GM18519 (cell line): Measurements from ENCODE around the gene POU2F3.

Source experiments
- ATAC-seq: cut with Tn5 transposase; IDR thresholded peaks from one replicate; pipeline ENCODE4 v1.9.1; 2021; ENCODE audit warnings: mild to moderate bottlenecking, moderate library complexity; ENCODE audit not compliant: unreplicated experiment, low FRiP score

Gene POU2F3

DNA sequence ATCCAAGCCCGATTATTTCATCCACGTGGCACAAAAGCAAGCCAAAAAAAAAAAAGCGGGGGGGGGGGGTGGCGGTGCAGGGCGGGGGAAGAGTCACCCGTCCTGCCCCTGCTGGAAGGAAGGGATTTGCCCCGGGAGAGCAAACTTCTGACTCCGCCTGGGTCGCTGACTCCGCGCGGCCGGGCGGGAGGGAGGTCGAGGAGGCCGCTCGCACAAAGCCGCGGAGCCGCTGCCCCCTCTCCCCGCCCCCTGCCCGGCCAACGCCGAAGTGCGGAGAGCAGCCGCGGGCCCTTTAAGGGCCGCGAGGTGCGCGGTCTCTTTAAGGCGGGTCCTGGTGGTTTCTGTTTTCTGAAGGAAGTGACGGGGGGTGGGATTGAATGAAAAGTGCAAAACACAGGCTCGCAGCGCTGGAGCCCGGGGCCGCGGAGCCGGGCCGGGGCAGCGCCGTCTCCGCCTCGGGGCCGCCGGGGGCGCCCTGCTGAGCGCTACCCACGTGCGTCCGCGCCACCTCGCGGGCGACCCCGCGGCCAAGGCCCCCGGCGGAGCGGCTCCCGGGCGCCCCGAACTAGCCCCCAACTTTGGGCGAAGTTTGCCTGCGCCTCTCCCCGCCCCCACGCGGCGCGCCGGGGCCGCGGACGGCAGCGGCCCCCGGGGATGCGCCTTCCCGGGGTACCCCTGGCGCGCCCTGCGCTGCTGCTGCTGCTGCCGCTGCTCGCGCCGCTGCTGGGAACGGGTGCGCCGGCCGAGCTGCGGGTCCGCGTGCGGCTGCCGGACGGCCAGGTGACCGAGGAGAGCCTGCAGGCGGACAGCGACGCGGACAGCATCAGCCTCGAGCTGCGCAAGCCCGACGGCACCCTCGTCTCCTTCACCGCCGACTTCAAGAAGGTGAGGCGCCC, 29.1 kb upstream of the POU2F3 start, which contains the start of gene OAF:
Gene OAF, plus strand, starts transcription at position 407 of the 896 bp plus-strand sequence. Its CDS starts 248 bp downstream, at position 655.
- no peak for ATAC-seq

DNA sequence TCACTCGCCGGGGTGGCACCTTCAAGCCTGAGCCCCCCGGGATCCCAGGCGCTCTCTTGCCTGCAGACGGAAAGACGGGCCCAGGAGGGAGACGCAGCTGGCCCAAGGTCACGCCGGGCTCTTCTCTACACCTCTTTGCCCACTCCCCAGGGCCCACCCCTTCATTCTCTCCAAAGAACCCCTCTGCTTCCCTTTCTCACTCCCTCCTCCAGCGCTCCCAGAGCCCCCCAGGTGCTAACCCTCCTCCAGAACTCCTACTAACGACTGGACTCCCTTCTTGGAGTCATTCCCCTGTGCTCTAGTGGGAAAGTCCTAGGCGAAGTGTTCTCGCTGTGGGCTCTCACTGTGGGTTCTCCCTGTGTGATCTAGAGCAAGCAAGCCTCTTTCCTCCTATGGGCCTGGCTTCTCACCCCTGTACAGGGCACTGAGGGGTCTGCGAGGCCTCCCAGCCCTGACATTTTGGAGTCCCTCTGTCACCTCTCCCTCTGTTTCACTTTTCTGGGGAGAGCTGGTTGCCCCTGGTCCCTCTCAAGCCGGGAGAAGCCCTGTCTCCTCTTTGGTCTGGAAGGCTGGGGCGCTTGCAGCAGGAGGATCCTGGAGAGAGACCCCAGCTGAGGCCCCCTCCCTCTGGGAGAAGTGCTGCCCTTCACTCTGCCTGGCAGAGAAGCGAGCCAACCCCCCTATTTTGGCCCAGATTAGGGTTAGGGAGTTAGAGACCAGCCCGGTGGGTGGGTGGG, 28.2 kb upstream of the POU2F3 start:
- no peak for ATAC-seq

DNA sequence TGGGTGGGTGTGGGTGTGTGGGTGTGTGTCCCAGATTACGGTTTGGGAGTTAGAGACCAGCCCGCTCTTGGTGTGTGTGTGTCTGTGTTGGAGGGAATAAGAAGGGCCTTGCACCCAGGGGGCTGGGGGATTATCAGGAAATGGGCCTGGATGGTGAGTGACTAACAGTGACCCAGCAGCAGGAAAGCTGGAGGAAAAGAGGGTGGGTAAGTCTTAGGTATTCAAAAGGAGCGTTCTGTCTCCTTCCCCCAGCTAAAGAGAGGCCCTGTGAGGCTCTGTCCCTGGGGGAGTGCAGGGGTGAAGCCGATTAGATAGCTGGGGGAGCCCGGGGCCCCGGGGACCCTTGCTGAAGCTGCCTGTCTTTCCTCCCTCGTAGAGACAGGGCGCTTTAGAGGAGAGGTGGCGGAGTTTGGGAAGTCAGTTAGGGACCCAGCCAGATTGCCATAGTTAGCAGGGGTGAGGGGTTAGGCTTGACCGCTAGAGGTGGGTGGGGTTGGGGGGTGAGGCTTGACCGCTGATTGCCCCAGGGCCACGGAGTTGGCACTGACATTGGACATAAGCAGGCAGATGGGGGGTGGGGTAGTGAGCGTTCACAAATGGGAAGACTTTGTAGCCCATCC, 27.6 kb upstream of the POU2F3 start:
- no peak for ATAC-seq

DNA sequence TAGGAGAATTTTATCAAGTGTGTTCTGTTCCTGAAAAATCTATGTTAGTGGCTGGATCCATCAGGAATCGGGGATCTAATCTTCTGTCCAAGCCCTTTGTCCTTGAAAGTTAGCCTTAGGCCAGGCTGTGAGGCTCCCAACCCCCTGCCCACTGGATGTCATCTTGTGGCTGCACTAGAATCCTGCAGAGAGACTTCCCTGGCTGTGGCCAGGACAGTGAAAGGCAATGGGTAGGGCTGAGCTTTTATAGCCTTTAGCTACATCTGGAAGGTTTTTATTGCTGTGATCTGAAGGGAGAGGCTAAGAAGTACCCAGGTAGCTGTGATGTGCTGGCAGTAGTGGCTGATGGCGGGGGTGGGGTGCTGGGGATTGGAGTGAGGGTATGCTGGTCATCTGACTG, 27.0 kb upstream of the POU2F3 start:
- no peak for ATAC-seq

DNA sequence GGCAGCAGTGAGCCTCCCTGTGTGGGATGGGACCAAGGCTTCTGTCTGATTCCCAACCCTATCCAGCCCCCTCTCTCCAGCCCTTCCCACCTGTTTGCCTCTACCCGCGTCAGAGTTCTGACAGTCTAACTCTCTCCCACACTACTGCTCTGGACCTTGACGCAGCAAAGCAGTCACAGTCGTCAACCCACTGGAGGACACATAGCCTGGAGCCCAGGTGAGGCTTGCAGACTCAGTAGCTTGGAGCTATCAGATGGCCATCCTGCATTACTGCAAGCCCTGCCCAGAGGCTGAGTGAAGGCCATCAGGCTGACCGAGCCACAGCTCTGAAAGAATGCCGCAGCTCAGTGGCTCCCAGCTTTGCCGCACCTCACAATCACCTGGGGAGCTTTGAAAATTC, 25.4 kb upstream of the POU2F3 start:
- no peak for ATAC-seq

DNA sequence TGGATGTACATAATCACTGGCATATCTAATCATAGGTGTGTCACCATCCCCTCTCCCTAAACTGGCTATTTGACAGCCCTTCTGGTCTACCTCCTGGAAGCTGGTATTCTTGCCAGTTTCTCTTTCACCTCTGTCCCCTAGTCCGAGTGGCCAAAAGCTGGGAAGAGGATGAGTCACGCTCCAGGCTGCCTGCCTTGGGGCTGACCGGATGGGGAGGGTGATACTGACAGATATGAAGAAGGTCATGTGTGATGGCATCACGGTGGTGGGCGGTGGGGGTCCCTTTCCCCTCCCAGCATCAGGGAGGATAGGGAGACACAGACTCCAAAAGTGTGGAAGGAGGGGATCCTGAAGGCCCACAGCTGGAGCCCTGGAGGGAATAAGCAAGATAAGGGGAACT, 24.3 kb upstream of the POU2F3 start:
- ATAC-seq: no peak

DNA sequence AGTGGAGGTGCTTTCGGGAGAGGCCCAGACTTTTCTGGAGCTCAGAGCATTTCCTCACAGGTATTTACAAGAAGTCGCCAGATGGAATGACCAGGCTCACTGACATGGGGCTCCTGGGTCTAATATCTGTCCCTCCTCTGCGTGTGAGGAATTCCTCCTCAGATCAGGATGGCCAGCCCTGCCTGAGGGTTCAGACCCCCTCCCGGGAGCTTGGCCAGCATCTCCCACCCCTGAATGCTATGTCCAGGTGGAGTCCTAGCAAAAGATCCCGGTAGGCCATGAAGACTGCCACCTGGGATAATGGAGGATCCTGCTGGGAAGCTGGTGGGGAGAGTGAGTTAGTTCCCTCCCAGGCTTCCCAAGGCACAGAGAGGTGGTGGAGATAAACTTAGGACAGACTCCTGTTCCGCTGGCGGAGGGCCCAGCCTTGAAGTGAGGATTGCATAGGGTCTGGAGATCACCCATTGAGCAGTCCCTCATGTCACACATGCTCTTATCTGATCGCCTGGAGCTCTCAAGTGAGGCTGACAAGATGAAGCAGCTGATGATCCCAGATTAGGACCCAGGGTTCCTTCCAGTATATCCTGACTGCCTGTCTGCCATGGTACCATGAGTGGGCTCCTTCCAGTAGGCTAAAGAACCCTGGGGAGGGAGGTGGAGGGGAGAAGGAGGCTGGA, 23.4 kb upstream of the POU2F3 start:
- no peak for ATAC-seq

DNA sequence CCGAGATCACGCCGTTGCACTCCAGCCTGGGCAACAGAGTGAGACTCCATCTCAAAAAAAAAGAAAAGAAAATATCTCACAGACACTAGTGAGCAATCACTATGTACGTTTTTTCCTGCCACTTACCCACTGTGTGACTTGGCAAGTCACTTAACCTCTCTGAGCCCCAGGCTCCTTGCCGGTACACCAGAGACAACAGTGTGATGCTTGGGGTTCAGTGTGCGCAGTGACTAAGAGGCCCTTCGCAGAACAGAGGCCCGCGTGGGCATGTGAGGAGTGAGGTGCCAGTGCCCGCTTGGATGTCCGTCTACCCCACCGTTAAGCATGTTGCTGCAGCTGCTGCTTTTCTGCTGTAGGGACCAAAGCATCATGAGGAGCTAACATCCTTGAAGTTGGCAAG, 22.4 kb upstream of the POU2F3 start:
- ATAC-seq: no peak

DNA sequence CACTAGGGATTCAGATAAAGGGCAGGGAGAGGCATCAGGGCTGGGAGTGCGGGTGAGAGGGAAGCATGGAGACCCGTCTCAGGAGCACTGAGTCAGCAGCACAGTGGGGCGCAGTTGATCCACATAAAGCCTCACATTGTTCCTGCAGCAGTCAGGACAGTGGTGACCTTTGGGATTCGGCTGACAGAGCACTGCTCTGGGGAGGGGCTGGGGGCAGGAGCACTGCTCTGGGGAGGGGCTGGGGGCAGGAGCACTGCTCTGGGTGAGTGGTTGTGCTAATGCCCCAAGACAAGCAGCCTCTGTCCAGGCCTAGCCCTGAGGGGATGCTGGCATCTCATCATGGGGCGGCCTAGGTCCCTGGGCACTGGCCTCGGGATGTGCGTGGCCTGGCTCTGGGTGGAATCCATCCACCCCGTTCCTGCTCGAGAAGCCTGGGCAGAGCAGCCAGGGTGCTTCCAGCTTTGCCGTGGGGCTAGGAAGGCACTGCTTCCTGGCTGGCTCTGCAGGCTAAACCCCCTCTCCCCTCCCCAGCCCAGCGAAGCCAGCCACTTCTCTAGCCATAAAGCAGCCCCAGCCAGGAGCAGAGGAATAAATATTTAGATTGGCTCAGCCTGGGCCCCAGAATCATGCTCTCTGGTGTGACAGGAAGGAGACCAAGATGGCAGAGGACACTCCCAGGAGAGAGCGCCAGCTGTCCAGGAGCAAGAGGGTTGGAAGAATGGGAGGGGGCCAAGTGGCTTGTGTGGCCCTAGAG, 21.8 kb upstream of the POU2F3 start:
- ATAC-seq: no peak

DNA sequence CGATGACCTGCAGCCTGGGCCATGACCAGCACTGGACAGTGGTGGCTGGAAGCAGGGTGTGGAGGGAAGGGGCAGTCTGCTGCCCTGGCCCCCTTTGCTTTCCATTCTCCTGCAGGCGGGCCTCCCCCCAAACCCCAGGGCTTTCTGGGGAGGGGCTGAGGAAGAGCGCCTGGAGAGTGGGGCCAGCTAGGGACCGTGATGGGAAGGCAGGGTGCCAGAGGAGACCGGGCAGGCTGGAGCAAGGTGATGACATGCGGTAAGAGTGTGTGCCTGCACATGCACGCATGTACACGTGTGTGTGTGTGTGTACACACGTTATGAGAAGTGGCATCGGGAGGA, 21.3 kb upstream of the POU2F3 start:
- ATAC-seq: no peak

DNA sequence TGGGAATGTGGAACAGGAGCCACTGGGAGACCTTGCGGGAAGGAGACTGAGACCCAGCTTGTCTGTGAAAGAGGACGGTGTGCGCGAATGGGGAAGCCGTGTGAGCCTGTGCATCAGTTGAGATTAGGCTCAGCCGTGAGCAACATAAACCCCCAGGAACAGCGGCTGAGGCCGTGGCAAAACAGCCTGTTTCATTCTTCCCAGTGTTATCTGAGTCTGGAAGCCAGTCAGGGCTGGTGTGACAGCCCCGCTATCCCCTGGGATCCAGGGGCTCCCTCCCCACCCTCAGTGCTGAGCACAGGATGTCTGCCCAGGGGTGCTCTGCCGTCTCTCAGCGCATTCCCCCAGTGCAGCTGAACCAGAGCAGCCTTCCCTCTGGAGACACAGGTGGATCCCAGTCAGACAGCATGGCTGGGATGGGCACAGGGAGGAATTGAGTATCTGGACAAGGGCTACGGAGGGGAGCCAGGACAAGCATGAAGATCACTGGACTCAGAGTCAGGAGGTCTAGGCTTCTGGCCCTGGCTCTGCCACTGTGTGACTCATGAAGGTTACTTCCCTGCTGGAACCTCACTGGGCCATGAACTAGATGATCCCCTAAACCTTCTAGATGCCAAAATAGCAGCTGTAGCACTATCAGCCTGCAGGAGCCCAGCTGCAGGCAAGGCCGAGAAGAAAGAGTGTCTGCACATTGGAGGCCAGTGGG, 20.6 kb upstream of the POU2F3 start:
- ATAC-seq: no peak

DNA sequence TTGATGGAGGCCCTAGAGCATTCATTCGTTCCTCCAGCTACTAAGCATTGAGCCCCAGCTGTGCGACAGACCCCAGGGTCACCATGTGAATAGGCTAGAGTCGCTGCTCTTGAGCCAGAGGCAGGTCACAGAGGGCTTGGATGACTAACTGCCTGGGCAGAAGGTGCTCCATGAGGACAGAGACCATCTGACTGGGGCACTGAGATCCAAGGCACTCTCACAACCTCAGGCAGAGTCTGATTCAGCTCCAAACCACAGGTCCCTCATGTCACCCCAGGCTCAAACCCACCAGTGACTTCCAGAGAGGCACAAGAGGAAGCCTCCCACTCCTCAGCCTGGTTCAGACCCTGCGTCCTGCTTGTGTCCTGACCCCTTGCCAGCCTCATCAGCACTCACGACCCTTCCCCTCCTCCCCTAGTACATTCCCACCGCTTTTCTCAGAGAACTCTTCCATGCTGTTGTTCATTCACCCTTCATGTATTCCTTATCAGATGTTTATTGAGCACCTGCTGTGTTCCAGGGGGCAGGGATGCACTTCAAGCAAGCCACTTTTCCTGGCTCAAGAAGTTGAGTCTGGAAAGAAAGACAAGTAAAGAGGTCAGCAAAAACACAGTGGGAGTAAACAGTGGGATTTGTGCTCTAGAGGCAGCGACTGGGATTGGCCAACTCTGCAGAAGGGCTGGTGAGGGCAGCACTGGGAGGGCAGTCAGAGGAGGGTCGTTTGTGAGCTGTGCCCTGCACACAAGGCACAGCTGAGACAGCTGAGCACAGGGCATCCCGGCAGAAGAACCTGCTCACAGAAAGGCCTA, 19.8 kb upstream of the POU2F3 start:
- no peak for ATAC-seq

DNA sequence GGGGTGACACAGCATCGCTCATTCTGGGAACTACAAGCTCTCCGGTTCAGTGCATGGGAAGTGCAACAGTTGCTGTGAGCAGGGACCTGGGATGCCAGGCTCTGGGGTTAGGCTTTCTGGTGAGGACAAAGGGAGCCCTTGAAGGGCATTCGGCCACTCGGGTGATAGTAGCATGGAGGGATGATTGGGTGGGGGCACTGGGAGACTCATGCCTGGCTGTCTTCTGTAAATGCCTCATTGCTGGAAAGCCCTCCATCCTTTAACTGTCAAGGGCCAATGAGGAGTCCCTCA, 19.2 kb upstream of the POU2F3 start:
- ATAC-seq: no peak

DNA sequence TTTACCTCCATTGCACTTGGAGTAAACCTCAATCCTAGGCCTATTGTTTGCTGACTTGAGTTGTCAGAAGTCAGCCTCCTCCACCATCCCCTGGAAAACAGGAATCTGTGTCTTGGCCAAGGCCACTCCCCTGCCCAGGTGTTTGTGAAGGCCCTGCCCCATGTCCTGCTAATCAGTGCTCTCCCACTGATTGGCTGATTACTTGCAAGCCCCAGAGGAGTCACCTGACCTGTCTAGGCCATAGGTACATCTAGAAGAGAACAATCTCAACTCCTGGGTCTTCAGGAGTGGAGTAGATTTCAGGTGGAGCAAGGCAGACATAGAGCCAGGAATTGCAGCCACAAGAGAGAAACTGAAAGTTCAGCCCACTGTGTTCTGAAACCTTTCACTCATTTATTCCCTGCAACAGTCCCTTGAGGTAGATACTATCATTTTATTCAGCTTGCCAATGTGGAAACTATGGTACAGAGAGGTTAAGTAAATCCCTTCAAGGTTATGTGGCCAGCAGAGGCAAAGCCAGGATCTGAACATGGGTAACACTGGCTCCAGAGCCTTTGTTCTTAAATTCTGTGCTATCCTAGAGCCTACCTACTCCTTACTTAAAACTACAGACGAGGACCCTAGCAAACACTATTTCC, 18.7 kb upstream of the POU2F3 start:
- no peak for ATAC-seq

DNA sequence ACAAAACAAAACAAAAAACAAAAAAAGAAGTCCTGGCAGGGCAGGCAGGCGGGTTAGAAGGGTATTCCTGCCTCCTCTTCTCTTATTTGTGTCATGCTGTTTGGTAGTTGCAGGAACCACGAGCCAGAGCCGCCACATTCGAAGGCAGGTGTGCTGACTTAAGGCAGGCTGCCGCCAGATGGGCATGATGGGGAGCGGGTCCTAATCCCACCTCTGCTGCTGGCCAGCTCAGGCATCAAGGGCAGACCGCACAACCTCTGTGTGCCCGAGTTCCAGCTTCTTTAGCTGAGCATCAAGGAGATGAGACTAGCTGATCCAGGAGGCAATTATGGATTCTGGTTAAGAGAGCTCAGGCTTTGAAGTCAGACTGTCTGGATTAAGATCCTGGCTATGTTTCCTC, 17.0 kb upstream of the POU2F3 start:
- ATAC-seq: no peak

DNA sequence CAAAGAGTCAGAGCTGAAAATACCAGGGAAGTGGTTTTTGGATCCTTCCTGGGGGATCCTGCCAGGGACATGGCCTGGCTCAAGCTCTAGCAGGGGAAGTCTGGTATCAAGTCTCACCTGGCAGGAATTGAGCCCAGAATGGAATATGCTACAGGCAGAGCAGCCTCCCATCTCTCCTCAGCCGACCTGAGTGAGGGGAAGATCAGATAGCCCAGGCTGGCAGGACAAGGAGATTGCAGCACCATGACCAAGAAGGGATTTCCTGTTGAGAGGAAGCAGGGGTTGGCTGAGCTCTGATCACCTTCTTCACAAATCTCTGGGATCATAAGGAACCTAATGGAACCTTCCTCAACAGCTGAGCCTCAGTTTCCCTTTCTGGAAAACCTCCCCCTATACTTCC, 16.1 kb upstream of the POU2F3 start:
- no peak for ATAC-seq

DNA sequence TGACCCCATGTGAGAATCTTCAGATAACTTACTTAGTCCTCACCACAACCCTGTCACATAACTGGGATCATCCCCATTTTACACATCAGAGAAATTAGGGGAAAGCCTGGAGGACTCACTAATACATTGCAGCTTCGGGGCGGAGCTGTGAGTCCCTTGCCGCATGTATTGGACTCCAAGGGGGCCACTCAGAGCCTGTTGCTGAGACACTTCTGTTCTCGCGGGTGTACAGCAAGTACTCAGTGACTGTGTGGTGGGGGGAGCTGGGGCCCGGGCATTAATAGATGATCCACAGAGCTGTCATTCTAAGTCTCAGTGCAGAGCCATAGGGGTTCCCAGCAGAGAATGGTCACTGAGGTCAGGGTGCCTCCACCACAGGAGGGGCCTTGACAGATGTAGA, 15.6 kb upstream of the POU2F3 start:
- no peak for ATAC-seq
